HG03025 (cell line): Measurements from ENCODE around the gene GMCL1.

Experiments
- ATAC-seq: cut with Tn5 transposase; IDR thresholded peaks from one replicate; pipeline ENCODE4 v1.9.1; 2021; ENCODE audit warnings: mild to moderate bottlenecking, moderate library complexity; ENCODE audit not compliant: unreplicated experiment, low FRiP score

The GMCL1 gene

DNA sequence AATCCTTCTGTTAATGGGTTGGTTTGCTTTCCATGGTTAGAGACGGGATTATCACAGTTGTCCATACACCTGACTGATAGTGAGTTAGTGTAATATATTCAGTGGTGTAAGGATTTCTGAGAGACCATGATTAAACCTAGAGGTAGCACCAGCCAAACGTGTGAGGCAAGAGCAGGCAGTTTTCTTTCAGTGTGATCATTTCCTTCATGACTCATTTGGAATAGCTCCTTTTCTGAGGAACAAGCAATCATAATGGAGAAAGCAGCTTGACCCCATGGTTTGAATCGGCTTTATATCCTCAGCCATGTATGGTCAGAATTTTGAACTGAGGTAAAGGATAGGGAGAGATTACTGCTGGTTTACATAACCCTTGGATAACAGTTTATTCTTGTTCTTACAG lies 88.4 kb downstream of the GMCL1 start:
- ATAC-seq, result no peak

GRCh38 chr2:69918401-69918800 lies 88.9 kb downstream of the GMCL1 start:
- no peak for ATAC-seq

- ATAC-seq, result no peak
Measured at GRCh38 chr2:69923116-69923515, 93.7 kb downstream of the GMCL1 start.

DNA sequence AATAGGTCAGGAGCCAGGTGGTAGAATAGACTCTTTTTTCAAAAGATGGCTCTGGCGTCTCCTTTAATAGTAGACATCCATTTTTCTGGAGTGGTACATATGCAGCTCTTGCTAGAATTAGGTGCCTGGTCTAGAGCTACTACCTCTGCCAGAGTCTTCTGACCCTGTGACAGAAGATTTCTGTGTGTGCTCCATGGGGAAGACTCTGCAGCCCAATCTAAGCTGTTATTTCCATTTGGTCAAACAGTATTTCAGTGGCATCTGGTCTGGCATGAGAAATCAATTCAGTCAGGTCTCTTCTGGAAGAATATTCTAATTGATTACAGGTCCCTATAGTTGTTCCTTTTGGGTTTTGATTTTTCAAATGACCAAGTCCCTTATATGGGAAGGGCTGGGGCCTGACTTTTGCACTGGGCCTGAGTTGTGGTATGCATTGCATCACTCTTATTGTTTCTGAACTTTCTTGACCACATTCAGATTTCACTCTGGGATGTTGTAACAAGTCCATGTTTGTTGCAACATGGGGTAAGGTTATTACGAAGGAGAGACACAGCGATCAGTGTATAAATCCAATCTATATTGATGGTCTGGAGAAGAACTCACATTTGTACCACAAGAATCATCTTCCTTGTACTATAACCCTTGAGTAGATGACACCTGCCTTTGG lies 97.5 kb downstream of the GMCL1 start:
- ATAC-seq, result no peak
